ENCODE results near the gene NDFIP1. TPM values are rescaled to one million over a fixed set of nuclear protein-coding genes. Genes with fewer than 3 reads are reported as not detected.

The NDFIP1 gene
- total RNA-seq, 1 experiment from 2014 or later, result 37.8 TPM

DNA sequence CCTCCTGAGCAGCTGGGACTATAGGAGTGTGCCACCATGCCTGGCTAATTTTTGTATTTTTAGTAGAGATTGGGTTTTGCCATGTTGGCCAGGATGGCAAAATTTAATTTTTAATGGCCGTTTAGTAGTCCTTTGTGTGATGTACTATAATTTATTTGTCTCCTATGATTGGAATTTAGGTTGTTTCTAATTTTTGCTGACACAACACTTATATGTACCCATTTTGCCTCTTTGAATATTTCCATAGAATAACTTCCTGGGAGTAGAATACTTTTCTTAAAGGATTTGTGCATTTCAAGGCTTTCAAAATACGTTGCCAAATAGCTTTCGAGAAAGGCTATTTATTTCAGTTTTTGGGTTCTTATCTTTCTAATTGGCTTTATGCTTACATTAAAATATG is 22.8 kb downstream of the NDFIP1 start:
- BruUV-seq (replicated peaks), result no TSS peak
- no peaks in the 10 kb centered on the region for H3K9me2 ChIP-seq (ENCODE audit: insufficient read depth)
- H3K27ac ChIP-seq (ENCODE audit: low read depth, low read length), result no peak overlapping the region
- ATAC-seq, result no peak
- no peak overlapping the region for H3K4me2 ChIP-seq (ENCODE audit: low read length)
- H2AFZ ChIP-seq (ENCODE audit: low read depth, low read length, poor library complexity, severe bottlenecking), result no peak overlapping the region
- no peak overlapping the region for H3K4me3 ChIP-seq (replicated peaks in 1 of 2; ENCODE audit: low read depth in 1 of 2, low read length in 2 of 2)
- H3K27me3 ChIP-seq (ENCODE audit: insufficient read depth, low read length), result no peaks in the 10 kb centered on the region
- no peaks in the 10 kb centered on the region for H3K4me1 ChIP-seq (ENCODE audit: control insufficient read depth in 1 of 2, insufficient read depth in 2 of 2, low read length in 2 of 2)
- intact Hi-C loops (cut with micrococcal nuclease), result no loop called here
- POLR2A ChIA-PET, result no interaction called here
- H4K20me1 ChIP-seq (ENCODE audit: insufficient read depth), result no peaks in the 10 kb centered on the region; the same call in 1 of the 2 replicates
- RAD21 ChIA-PET (ENCODE audit: low non-redundant PET in 1 of 2, low total read pairs in 2 of 2, uncharacterized antibody in 2 of 2, unreplicated experiment in 2 of 2), result no interaction called here
- no peak overlapping the region for H3K9ac ChIP-seq (ENCODE audit: low read length)
- no peaks in the 10 kb centered on the region for H3K9me3 ChIP-seq (ENCODE audit: control insufficient read depth in 1 of 2, insufficient read depth in 1 of 2, low read depth in 1 of 2, low read length in 2 of 2)
- TF ChIP-seq EZH2 (IDR thresholded peaks at IDR 0.05) (no peak), ELF1 (IDR thresholded peaks at IDR 0.05; ENCODE audit: borderline replicate concordance, low read depth) (no peak), POLR2AphosphoS5 (IDR thresholded peaks at IDR 0.05; ENCODE audit: low read depth, low read length) (no peak), FOSL1 (IDR thresholded peaks at IDR 0.05; ENCODE audit: low read depth) (no peak), TCF7L2 (IDR thresholded peaks at IDR 0.05; ENCODE audit: borderline replicate concordance, extremely low read depth, insufficient read depth, insufficient read length) (no peak), POLR2A (IDR thresholded peaks at IDR 0.05; ENCODE audit: borderline replicate concordance, extremely low read depth, insufficient read depth, insufficient read length) (no peak), EZH2phosphoT487 (IDR thresholded peaks at IDR 0.05; ENCODE audit: borderline replicate concordance) (no peak), ZNF274 (IDR thresholded peaks at IDR 0.05; ENCODE audit: low read depth, low read length) (no peak), JUND (IDR thresholded peaks at IDR 0.05) (no peak)
- TF ChIP-seq, protein P1, sequence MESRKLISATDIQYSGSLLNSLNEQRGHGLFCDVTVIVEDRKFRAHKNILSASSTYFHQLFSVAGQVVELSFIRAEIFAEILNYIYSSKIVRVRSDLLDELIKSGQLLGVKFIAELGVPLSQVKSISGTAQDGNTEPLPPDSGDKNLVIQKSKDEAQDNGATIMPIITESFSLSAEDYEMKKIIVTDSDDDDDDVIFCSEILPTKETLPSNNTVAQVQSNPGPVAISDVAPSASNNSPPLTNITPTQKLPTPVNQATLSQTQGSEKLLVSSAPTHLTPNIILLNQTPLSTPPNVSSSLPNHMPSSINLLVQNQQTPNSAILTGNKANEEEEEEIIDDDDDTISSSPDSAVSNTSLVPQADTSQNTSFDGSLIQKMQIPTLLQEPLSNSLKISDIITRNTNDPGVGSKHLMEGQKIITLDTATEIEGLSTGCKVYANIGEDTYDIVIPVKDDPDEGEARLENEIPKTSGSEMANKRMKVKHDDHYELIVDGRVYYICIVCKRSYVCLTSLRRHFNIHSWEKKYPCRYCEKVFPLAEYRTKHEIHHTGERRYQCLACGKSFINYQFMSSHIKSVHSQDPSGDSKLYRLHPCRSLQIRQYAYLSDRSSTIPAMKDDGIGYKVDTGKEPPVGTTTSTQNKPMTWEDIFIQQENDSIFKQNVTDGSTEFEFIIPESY (IDR thresholded peaks at IDR 0.05; ENCODE audit: extremely low read depth, insufficient replicate concordance, low read length), result no peak
- TF ChIP-seq, protein P2, sequence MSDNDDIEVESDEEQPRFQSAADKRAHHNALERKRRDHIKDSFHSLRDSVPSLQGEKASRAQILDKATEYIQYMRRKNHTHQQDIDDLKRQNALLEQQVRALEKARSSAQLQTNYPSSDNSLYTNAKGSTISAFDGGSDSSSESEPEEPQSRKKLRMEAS (IDR thresholded peaks at IDR 0.05), result no peak
- CTCF ChIA-PET, result no interaction called here
- H3K36me3 ChIP-seq (ENCODE audit: control insufficient read depth in 1 of 2, insufficient read depth in 2 of 2, low read length in 2 of 2), result peaks cover 0 to 8% of the 10 kb centered on the region in 2 experiments; a peak in 1 of 4 replicates
- no peak for DNase-seq (ENCODE audit: low read depth, low spot score)
- H3K79me2 ChIP-seq (ENCODE audit: insufficient read depth, low read length), result peaks cover 63% of the 10 kb centered on the region

Measured in HCT116 (cell line).